ENCODE results near the gene CENPN.

DNA sequence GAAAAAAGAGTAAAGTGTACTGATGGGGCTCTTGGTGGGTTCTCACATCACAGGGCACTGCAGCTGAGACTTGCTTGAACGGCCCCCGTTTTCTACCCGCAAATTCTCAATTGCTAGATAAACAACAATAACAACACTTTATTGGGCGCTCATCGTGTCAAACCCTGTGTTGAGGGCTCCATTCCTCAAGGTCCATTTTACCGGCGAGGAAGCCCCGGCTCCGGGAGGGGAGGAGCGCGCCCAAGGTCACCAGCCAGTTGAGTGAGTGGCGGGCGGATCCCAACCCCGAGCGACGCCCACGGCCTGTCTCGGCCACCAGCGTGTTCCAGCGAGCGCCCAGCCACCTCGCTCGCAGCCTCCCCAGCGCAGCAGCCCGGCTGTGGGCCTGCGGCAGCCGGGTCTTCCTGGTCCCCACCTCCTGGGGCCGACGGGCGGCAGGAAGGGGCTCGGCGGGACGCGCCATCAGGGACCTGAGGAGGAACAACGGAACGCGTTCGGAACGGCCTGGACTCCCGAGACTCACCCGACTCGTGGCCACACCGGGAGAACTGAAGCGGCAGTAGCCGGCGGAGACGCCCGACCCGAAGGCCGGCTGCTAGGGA lies 702 bp upstream of the CENPN start:
- TF ChIP-seq, protein P1, sequence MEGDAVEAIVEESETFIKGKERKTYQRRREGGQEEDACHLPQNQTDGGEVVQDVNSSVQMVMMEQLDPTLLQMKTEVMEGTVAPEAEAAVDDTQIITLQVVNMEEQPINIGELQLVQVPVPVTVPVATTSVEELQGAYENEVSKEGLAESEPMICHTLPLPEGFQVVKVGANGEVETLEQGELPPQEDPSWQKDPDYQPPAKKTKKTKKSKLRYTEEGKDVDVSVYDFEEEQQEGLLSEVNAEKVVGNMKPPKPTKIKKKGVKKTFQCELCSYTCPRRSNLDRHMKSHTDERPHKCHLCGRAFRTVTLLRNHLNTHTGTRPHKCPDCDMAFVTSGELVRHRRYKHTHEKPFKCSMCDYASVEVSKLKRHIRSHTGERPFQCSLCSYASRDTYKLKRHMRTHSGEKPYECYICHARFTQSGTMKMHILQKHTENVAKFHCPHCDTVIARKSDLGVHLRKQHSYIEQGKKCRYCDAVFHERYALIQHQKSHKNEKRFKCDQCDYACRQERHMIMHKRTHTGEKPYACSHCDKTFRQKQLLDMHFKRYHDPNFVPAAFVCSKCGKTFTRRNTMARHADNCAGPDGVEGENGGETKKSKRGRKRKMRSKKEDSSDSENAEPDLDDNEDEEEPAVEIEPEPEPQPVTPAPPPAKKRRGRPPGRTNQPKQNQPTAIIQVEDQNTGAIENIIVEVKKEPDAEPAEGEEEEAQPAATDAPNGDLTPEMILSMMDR (IDR thresholded peaks at IDR 0.05; ENCODE audit: low read depth, low read length) = no peak
- no peak for TF ChIP-seq POLR2A (IDR thresholded peaks at IDR 0.05; ENCODE audit: extremely low read depth, insufficient read length)
- no peak for TF ChIP-seq MYC (IDR thresholded peaks at IDR 0.05; ENCODE audit: low read depth, low read length)
- TF ChIP-seq, protein P2, sequence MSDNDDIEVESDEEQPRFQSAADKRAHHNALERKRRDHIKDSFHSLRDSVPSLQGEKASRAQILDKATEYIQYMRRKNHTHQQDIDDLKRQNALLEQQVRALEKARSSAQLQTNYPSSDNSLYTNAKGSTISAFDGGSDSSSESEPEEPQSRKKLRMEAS (IDR thresholded peaks at IDR 0.05; ENCODE audit: low read depth, low read length) = no peak

Measured in NB4 (cell line).